Transverse colon (tissue), 4 donors: ENCODE measurements around the gene CD82. TPM values are rescaled to one million over a fixed set of nuclear protein-coding genes. Genes with fewer than 3 reads are reported as not detected.

Experiments
- DNase-seq: peaks from one replicate; pipeline ENCODE4 v3.0.0-alpha.2; 2019
- H3K27ac ChIP-seq, 4 donors: fragments of 200-600 bp; sonication (generic); 2 replicates each; pipeline ENCODE4 v1.5.1; 2016 to 2018; ENCODE audit warnings: inconsistent platforms in 4 of 4
- H3K27me3 ChIP-seq: fragments of 200-600 bp; sonication (generic); 2 replicates; pipeline ENCODE4 v1.5.1; 2017; ENCODE audit warnings: inconsistent platforms
- H3K36me3 ChIP-seq, 4 donors: fragments of 200-600 bp; sonication (generic); 2 replicates each; pipeline ENCODE4 v1.5.1; 2017 to 2019; ENCODE audit warnings: inconsistent platforms in 4 of 4
- H3K4me1 ChIP-seq, 4 donors: fragments of 200-600 bp; sonication (generic); 2 replicates each; pipeline ENCODE4 v1.5.1; 2017 to 2020; ENCODE audit warnings: inconsistent platforms in 4 of 4
- H3K4me3 ChIP-seq, 4 donors: fragments of 200-600 bp; sonication (generic); 1 replicate in 1 of 4; 2 replicates in 3 of 4; pipeline versions ENCODE4 v1.5.1 to v1.6.1; 2017 to 2019; ENCODE audit warnings: inconsistent platforms in 4 of 4
- H3K9me3 ChIP-seq, 2 donors: fragments of 200-600 bp; sonication (generic); 2 replicates each; pipeline ENCODE4 v1.5.1; 2017 to 2019; ENCODE audit warnings: inconsistent platforms in 2 of 2
- EP300 ChIP-seq: sonication (generic); formaldehyde crosslinking; IDR thresholded peaks from one replicate; pipeline ENCODE4 v1.6.1; 2017; ENCODE audit warnings: antibody characterized with exemption, low read depth
- POLR2A ChIP-seq: fragments of 450-650 bp; IDR thresholded peaks from one replicate; pipeline ENCODE4 v1.6.1; 2016; ENCODE audit warnings: antibody characterized with exemption, mild to moderate bottlenecking, moderate library complexity
- POLR2AphosphoS5 ChIP-seq, 3 donors: sonication (generic); formaldehyde crosslinking; IDR thresholded peaks; one replicate each; pipeline ENCODE4 v1.6.1; 2016; ENCODE audit warnings: antibody characterized with exemption in 3 of 3
- WGBS, 2 donors: methylation state at CpG; one replicate each; pipeline ENCODE4 v1.1.5; 2018; ENCODE audit warnings: low coverage in 1 of 2; 5-methylcytosine and 5-hydroxymethylcytosine counted together
- in situ Hi-C, 4 donors: fragments of 200-750 bp; cut with MboI; loops; one replicate each; pipeline versions ENCODE4 v1.15.0 to v1.15.1; 2017; ENCODE audit warnings: low sequenced_read_pairs in 3 of 4, low pct_ligation_motif_present in 1 of 4, low pct_unique_long_range_greater_than_20kb in 1 of 4
- intact Hi-C: fragments of 100-400 bp; cut with DNase I; formaldehyde crosslinking; loops from one replicate; pipeline ENCODE4 v1.15.1; 2023; ENCODE audit warnings: low total_unique reads
- total RNA-seq, 4 donors: library from RNA; depleted of rRNA; stranded (reverse); fragments of >200 nt; gene quantifications; one replicate each; pipeline ENCODE4 v1.1.0, GENCODE V29; 2016
- TF ChIP-seq, protein P1 (sequence below), 5 experiments: fragments of 200-600 bp in 3 of 5; fragments of 450-650 bp in 2 of 5; sonication (generic) in 3 of 5; IDR thresholded peaks; 1 replicate in 2 of 5; 2 replicates in 3 of 5; pipeline ENCODE4 v1.5.1; 2016 to 2017; ENCODE audit warnings: antibody characterized with exemption in 5 of 5, inconsistent platforms in 3 of 5, mild to moderate bottlenecking in 2 of 5, moderate library complexity in 1 of 5

The CD82 gene
- total RNA-seq, 4 donors from 2014 or later: 7.9 to 23.1 (median 14.0) TPM

GRCh38 chr11:44568331-44568657, 2.8 kb downstream of the CD82 start:
- in situ Hi-C loops (loop anchor here in 1 of 4 donors (25.0 kb wide), 1 partner anchor 519 kb away; no protein-coding TSS in a partner anchor), intact Hi-C loops (no loop called here)
- Histone ChIP-seq H3K36me3 (no peaks in the 10 kb centered on the region), H3K9me3 (no peaks in the 10 kb centered on the region), H3K4me3 (no peak overlapping the region), H3K27ac (peak overlapping the region; percentile 66 to 77 (median 74)), H3K27me3 (no peaks in the 10 kb centered on the region), H3K4me1 (peaks cover 15 to 62% (median 46%) of the 10 kb centered on the region in 4 donors)
- TF ChIP-seq POLR2A: no peak
- TF ChIP-seq, protein P1, sequence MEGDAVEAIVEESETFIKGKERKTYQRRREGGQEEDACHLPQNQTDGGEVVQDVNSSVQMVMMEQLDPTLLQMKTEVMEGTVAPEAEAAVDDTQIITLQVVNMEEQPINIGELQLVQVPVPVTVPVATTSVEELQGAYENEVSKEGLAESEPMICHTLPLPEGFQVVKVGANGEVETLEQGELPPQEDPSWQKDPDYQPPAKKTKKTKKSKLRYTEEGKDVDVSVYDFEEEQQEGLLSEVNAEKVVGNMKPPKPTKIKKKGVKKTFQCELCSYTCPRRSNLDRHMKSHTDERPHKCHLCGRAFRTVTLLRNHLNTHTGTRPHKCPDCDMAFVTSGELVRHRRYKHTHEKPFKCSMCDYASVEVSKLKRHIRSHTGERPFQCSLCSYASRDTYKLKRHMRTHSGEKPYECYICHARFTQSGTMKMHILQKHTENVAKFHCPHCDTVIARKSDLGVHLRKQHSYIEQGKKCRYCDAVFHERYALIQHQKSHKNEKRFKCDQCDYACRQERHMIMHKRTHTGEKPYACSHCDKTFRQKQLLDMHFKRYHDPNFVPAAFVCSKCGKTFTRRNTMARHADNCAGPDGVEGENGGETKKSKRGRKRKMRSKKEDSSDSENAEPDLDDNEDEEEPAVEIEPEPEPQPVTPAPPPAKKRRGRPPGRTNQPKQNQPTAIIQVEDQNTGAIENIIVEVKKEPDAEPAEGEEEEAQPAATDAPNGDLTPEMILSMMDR (IDR thresholded peaks at IDR 0.05): no peak
- no peak for TF ChIP-seq EP300
- no peak for TF ChIP-seq POLR2AphosphoS5 (IDR thresholded peaks at IDR 0.05)
- no peak for DNase-seq
- 89% methylated on average over 4 of the region's 4 CpGs; no CpG with 5 or more reads in 1 of the 2 donors for WGBS, 2 donors

- no peaks in the 10 kb centered on the region for H3K36me3 ChIP-seq
- intact Hi-C loops (no loop called here), in situ Hi-C loops (loop anchor here in 1 of 4 donors (25.0 kb wide), 1 partner anchor 518 kb away; no protein-coding TSS in a partner anchor)
- H3K27me3 ChIP-seq: no peaks in the 10 kb centered on the region
- 38% methylated on average over 11 of the region's 15 CpGs; no CpG with 5 or more reads in 1 of the 2 donors for WGBS, 2 donors
- H3K9me3 ChIP-seq: no peaks in the 10 kb centered on the region
- peak overlapping the region; percentile 66 to 77 (median 74) for H3K27ac ChIP-seq
- H3K4me3 ChIP-seq: no peak overlapping the region
- DNase-seq: peak; percentile 77
- TF ChIP-seq POLR2A (no peak), POLR2AphosphoS5 (IDR thresholded peaks at IDR 0.05) (peak in 1 of 3 donors; percentile 16)
- H3K4me1 ChIP-seq: peaks cover 15 to 57% (median 46%) of the 10 kb centered on the region in 4 donors
Measured at GRCh38 chr11:44568658-44569473, 3.4 kb downstream of the CD82 start.

GRCh38 chr11:44570411-44571155, 5.1 kb downstream of the CD82 start:
- no peak overlapping the region for H3K4me3 ChIP-seq
- 88% methylated on average over 9 of the region's 10 CpGs; no CpG with 5 or more reads in 1 of the 2 donors for WGBS, 2 donors
- H3K27ac ChIP-seq: peak overlapping the region in 1 of 4 donors; percentile 77
- no peak for DNase-seq
- intact Hi-C loops: no loop called here
- H3K36me3 ChIP-seq: no peaks in the 10 kb centered on the region
- in situ Hi-C loops: loop anchor here in 1 of 4 donors (25.0 kb wide), 1 partner anchor 517 kb away; no protein-coding TSS in a partner anchor
- H3K4me1 ChIP-seq: peaks cover 9 to 65% (median 34%) of the 10 kb centered on the region in 4 donors
- TF ChIP-seq POLR2AphosphoS5 (IDR thresholded peaks at IDR 0.05) (no peak), EP300 (no peak), POLR2A (no peak)
- TF ChIP-seq, protein P1 (IDR thresholded peaks at IDR 0.05): no peak
- no peaks in the 10 kb centered on the region for H3K27me3 ChIP-seq
- no peaks in the 10 kb centered on the region for H3K9me3 ChIP-seq

GRCh38 chr11:44571871-44572270, 6.4 kb downstream of the CD82 start:
- H3K4me3 ChIP-seq: no peak overlapping the region
- H3K27ac ChIP-seq: no peak overlapping the region
- in situ Hi-C loops: loop anchor here in 1 of 4 donors (25.0 kb wide), 1 partner anchor 515 kb away; no protein-coding TSS in a partner anchor
- DNase-seq: no peak
- H3K27me3 ChIP-seq: no peaks in the 10 kb centered on the region
- WGBS, 2 donors: 74% methylated on average over 2 of the region's 2 CpGs; no CpG with 5 or more reads in 1 of the 2 donors
- intact Hi-C loops: no loop called here
- no peak for TF ChIP-seq EP300
- TF ChIP-seq POLR2AphosphoS5 (IDR thresholded peaks at IDR 0.05): no peak
- TF ChIP-seq, protein P1 (IDR thresholded peaks at IDR 0.05): no peak
- TF ChIP-seq POLR2A: no peak
- H3K9me3 ChIP-seq: no peaks in the 10 kb centered on the region
- H3K36me3 ChIP-seq: no peaks in the 10 kb centered on the region
- peaks cover 9 to 53% (median 22%) of the 10 kb centered on the region in 4 donors for H3K4me1 ChIP-seq
